Eye (tissue), 1 donor: ENCODE measurements around the gene LRRC32.
A peak's percentile ranks its signal among the peaks of the same experiment; 100 is the strongest.

ENCODE experiments used
- DNase-seq: peaks from one replicate; pipeline ENCODE4 v3.0.0-alpha.2; 2015

The LRRC32 gene

GRCh38 chr11:76698321-76699043 lies 27.9 kb upstream of the LRRC32 start:
- DNase-seq = peak; percentile 48

GRCh38 chr11:76696756-76697155 lies 26.2 kb upstream of the LRRC32 start:
- no peak for DNase-seq

GRCh38 chr11:76695771-76696170 lies 25.2 kb upstream of the LRRC32 start:
- DNase-seq = no peak

- DNase-seq = no peak
Measured at GRCh38 chr11:76695133-76695532, 24.6 kb upstream of the LRRC32 start.

- DNase-seq = no peak
Measured at GRCh38 chr11:76694664-76695063, 24.1 kb upstream of the LRRC32 start.

- no peak for DNase-seq
Measured at GRCh38 chr11:76693806-76694205, 23.3 kb upstream of the LRRC32 start.

GRCh38 chr11:76692956-76693355 lies 22.4 kb upstream of the LRRC32 start:
- DNase-seq = no peak

GRCh38 chr11:76691655-76692054 lies 21.1 kb upstream of the LRRC32 start:
- DNase-seq = no peak

GRCh38 chr11:76690736-76691135 lies 20.2 kb upstream of the LRRC32 start:
- DNase-seq = no peak

- no peak for DNase-seq
Measured at GRCh38 chr11:76689313-76690260, 19.0 kb upstream of the LRRC32 start.

GRCh38 chr11:76688146-76688545 lies 17.6 kb upstream of the LRRC32 start:
- DNase-seq = no peak

GRCh38 chr11:76686261-76687079 lies 15.9 kb upstream of the LRRC32 start:
- DNase-seq = peak; percentile 35

- DNase-seq = no peak
Measured at GRCh38 chr11:76685831-76686230, 15.3 kb upstream of the LRRC32 start.

GRCh38 chr11:76685237-76685636 lies 14.7 kb upstream of the LRRC32 start:
- DNase-seq = no peak

- no peak for DNase-seq
Measured at GRCh38 chr11:76684516-76684915, 14.0 kb upstream of the LRRC32 start.

- no peak for DNase-seq
Measured at GRCh38 chr11:76683161-76684095, 12.9 kb upstream of the LRRC32 start.

- no peak for DNase-seq
Measured at GRCh38 chr11:76682684-76683083, 12.1 kb upstream of the LRRC32 start.

GRCh38 chr11:76682106-76682505 lies 11.6 kb upstream of the LRRC32 start:
- DNase-seq = no peak

- DNase-seq = peak; percentile 91
Measured at GRCh38 chr11:76680518-76681425, 10.2 kb upstream of the LRRC32 start.

GRCh38 chr11:76678321-76678720 lies 7.8 kb upstream of the LRRC32 start:
- DNase-seq = no peak

GRCh38 chr11:76677458-76677765 lies 6.9 kb upstream of the LRRC32 start:
- DNase-seq = no peak
